Heart left ventricle (tissue), 13 donors: ENCODE results near the gene HEXA.
"Not testable (repeated sequence)": the region's sequence is repeated elsewhere in the genome, so short reads cannot be mapped to it uniquely, and the experiment has no call there.

ENCODE experiments used
- POLR2A ChIP-seq, 2 donors: fragments of 450-650 bp; IDR thresholded peaks; one replicate each; pipeline ENCODE4 v1.6.1; 2017; ENCODE audit warnings: antibody characterized with exemption in 2 of 2, mild to moderate bottlenecking in 2 of 2, moderate library complexity in 2 of 2
- TF ChIP-seq, protein P1 (sequence below), 12 donors: fragments of 200-600 bp; sonication (generic) in 4 of 12; IDR thresholded peaks; one replicate each; pipeline versions ENCODE4 v1.5.0 to v1.8.0; 2018 to 2022; ENCODE audit warnings: antibody characterized with exemption in 12 of 12, mild to moderate bottlenecking in 5 of 12
- donor health status: ischemic (EF 13 %, LVEDD 7.1; RV severe dilation, severe dysfunction).
- donor health status: DM: no; HTN: yes; CAD: no.
- donor health status: DM: no; HTN: no; CAD: no.
- donor health status: ischemic (EF 25% LVEDD 6.9; RV normal size, moderate dysfunction).
- donor health status: ischemic (EF 25% LVEDD 5.7; RV mildly dilated, moderate dysfunction).
- donor health status: ischemic (EF 35%, LVEDD 5.7; RV mildly dilated, moderate dysfunction).
- donor health status: nonischemic (EF 11% LVEDD 7.7; RV severe dilation, severe dysfunction).
- donor health status: DM: yes; HTN: yes; CAD: no.
- donor health status: PGD.
- donor health status: ischemic (EF 29% LVEDD 5.4; RV normal size, mild dysfunction).
- donor health status: nonischemic (EF 23%, LVEDD 6.1; RV moderate dilation, normal function).

DNA sequence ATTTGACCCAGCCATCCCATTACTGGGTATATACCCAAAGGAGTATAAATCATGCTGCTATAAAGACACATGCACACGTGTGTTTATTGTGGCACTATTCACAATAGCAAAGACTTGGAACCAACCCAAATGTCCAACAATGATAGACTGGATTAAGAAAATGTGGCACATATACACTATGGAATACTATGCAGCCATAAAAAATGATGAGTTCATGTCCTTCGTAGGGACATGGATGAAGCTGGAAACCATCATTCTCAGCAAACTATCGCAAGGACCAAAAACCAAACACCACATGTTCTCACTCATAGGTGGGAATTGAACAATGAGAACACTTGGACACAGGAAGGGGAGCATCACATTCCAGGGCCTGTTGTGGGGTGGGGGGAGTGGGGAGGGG lies 37.5 kb upstream of the HEXA start:
- TF ChIP-seq, protein P1, sequence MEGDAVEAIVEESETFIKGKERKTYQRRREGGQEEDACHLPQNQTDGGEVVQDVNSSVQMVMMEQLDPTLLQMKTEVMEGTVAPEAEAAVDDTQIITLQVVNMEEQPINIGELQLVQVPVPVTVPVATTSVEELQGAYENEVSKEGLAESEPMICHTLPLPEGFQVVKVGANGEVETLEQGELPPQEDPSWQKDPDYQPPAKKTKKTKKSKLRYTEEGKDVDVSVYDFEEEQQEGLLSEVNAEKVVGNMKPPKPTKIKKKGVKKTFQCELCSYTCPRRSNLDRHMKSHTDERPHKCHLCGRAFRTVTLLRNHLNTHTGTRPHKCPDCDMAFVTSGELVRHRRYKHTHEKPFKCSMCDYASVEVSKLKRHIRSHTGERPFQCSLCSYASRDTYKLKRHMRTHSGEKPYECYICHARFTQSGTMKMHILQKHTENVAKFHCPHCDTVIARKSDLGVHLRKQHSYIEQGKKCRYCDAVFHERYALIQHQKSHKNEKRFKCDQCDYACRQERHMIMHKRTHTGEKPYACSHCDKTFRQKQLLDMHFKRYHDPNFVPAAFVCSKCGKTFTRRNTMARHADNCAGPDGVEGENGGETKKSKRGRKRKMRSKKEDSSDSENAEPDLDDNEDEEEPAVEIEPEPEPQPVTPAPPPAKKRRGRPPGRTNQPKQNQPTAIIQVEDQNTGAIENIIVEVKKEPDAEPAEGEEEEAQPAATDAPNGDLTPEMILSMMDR (IDR thresholded peaks at IDR 0.05): not testable (repeated sequence)
- TF ChIP-seq POLR2A (IDR thresholded peaks at IDR 0.05): not testable (repeated sequence)
